GM19395 (cell line): ENCODE measurements around the gene BLCAP.
"Not testable (repeated sequence)": the region's sequence is repeated elsewhere in the genome, so short reads cannot be mapped to it uniquely, and the experiment has no call there.

Source experiments
- ATAC-seq: cut with Tn5 transposase; IDR thresholded peaks from one replicate; pipeline ENCODE4 v1.9.1; 2021; ENCODE audit warnings: mild to moderate bottlenecking, moderate library complexity; ENCODE audit not compliant: unreplicated experiment

BLCAP gene

DNA sequence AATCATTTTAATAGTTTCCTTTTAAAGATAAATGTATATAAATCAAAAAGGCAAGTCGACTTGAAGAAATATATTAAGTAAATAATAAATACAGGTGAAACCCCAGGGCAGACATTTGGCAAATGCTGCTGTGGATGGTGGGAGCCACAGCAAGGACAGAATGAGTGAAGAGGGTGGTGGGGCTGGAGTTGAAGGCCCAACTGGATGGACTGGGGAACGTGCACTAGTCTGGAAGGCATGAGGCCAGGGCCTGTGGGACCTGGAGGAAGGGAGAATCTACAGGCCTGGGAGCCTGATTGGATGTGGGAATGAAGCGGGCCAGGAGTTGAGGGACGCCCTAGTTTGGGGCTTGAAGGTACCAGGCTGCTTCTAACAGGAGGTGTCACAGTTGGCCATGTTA, 30.6 kb upstream of the BLCAP start:
- ATAC-seq: no peak

DNA sequence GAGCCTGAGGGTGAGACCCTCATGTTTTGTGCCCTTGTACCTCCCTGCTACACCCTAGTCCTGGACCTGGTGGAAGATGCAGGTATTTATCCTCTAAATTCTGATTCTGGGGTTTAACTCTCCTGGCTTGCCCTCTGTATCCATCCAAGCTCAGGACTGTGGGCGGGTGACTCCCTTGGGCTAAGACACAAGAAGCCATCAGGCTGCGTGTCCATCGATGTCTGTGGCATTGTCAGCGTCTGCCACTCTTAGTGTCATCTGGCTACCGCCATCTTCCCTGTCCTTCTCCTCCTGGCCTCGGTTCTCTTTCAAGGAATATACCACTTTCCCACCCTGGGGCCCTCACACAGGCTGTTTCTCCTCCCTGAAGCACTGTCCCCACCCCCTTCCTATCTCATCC, 28.9 kb upstream of the BLCAP start:
- no peak for ATAC-seq

DNA sequence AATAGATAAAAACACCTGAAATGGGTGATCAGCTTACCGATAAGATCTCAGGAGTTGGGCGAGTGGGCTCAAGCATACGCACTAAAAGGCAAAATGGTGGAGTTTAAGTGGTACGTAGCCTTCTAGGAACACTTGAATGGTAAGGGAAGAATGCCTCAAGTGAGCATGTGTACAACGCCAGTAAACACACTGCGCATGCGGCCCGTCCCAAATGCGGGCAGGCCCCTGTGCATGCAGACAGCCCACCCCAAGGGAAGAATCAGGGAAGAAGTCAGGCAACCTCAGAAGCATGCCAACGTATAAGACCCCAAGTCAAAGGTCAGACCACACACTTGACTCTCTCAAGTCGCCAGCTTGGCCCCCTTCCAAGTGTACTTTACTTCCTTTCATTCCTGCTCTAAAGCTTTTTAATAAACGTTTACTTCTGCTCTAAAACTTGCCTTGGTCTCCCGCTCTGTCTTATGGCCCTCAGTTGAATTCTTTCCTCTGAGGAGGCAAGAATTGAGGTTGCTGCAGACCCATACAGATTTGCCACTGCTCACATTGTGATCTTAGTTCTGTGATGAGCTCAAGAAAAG, 27.1 kb upstream of the BLCAP start:
- not testable (repeated sequence) for ATAC-seq

DNA sequence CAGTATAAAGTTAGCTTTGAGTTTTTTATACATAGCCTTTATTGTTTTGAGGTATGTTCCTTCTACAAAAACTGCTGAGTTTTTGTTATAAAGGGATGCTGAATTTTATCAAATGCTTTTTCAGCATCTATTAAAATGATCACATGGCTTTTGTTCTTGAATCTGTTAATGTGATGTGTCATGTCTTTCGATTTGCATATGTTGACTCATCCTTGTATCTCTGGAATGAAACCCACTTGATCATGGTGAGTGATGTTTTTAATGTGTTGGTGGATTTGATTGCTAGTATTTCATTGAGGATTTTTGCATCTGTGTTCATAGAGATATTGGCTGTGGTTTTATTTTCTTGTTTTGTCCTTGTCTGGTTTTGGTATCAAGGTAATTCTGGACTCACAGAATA, 24.7 kb upstream of the BLCAP start:
- no peak for ATAC-seq

DNA sequence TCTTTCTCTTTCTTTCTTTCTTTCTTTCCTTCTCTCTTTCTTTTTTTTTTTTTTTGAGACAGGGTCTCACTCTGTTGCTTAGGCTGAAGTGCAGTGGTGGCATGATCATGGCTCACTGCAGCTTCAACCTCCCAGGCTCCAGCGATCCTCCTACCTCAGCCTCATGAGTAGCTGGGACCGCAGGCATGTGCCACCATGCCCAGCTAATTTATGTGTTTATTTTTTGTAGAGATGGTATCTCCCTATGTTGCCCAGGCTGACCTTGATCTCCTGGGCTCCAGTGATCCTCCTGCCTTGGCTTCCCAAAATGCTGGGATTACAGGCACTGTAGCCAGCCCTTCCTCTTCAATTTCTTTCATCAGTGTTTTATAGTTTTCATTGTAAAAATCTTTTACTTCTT, 24.0 kb upstream of the BLCAP start:
- not testable (repeated sequence) for ATAC-seq

DNA sequence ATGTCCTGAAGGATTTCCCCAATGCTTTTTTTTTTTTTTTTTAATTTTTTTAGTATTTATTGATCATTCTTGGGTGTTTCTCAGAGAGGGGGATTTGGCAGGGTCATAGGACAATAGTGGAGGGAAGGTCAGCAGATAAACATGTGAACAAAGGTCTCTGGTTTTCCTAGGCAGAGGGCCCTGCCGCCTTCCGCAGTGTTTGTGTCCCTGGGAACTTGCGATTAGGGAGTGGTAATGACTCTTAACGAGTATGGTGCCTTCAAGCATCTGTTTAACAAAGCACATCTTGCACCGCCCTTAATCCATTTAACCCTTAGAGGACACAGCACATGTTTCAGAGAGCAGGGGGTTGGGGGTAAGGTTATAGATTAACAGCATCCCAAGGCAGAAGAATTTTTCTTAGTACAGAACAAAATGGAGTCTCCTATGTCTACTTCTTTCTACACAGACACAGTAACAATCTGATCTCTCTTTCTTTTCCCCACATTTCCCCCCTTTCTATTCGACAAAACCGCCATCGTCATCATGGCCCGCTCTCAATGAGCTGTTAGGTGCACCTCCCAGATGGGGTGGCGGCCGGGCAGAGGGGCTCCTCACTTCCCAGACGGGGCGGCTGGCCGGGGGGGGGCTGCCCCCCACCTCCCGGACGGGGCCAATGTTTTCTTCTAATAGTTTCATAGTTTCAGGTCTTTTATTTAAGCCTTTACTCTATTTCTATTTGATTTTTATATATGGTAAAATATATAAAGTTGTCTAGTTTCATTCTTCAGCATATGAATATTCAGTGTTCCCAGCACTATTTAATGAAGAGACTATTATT, 22.6 kb upstream of the BLCAP start:
- not testable (repeated sequence) for ATAC-seq

DNA sequence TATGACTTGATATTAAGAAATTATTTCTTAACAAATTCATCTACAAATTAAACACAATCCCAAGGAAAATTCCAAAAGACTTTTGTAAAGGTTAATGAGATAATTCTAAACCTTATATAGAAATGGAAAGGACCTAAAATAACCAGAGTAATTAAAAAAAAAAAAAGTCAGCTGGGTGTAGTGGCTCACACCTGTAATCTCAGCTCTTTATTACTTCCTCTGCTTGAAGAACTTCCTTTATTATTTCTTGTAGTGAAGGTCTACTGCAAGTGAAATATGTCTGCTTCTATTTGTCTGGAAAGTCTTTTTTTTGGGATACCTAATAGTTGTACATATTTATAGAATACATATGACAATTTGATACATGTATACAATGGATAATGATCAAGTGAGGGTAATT, 20.2 kb upstream of the BLCAP start:
- ATAC-seq: no peak

DNA sequence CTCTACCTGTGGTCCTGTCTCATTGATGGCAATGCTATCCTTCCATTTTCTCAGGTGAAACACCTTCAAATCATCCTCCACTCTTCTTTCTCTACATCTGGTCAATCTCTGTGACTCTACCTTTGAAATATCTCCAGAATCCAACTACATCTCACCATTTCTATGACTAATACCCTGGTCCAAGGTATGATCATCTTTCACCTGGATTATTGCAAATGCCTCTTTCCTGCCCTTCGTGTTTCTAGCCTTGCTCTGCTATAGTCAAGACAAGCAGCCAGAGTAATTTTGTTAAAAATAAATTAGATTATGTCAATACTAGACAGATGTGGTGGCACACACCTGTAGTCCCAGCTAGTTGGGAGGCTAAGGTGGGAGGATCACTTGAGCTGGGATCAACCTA, 17.8 kb upstream of the BLCAP start:
- no peak for ATAC-seq

DNA sequence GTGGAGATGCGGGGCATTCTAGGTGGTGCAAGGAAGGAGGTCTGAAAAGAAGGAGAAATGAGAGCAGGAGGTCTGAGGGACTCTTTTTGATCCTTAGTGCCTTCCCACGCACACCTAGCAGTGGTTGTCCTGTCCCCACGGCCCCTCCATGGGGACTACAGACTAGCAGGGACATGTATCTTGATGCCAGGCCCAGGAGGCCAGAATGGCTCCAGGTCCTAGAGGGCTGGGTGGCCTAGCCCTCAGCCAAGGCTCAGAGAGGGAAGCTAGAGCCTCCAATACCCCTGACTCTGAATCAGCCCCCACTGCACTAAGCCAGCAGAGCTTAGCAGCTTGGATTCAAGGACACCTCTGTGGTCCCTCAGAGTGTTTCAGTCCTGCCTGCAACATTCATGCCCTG, 16.7 kb upstream of the BLCAP start:
- ATAC-seq: no peak

DNA sequence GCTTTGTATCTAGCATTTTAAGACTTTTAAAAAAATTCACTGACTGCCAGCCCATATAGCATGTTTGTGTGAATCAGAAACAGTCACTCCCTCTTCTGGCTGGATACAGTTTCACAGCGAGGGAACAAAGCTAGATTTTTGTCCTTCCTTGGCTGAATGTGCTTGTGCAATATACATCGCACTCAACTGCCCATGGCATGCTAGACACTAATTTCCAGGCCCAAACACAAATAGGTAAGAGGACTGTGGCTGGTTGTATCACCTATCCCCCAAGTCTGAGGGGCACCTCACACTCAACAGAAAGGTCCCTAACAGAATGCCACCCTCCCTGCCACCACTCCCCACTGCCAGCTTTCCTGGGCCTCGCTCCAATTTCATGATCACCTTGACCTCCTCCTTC, 16.2 kb upstream of the BLCAP start:
- ATAC-seq: no peak

DNA sequence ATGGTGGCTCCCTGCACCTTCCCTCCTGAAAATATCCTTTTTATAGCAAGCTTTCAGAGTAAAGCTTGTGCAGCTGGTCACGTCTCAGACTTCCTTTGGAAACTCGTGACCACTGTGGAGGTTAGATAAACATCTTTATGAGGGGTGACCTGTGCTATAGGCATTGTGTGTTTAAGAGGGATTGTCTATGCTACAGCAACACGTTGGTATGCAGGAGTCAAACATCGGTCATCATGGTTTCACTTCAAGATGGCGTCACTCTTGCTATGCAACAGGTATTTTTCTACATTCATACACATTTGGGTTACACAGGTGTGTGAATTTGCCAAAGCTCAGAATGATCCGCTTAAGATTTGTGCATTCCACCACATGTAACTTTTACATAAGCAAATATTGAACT, 14.6 kb upstream of the BLCAP start:
- no peak for ATAC-seq

DNA sequence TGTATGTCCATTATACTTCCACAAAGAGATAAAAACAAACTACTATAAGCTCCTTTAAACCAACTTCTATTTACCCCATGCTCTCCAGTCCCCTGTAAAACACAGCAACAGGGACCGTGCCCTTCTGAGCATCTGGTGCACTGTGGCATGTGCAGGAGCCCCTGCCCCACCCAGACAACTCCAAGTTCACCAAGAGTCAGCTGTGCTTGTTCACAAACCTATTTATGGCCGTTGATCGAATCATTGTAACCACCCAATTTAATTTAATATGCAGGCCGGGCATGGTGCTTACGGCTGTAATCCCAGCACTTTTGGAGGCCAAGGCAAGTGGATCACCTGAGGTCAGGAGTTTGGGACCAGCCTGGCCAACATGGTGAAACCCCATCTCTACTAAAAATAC, 13.7 kb upstream of the BLCAP start:
- no peak for ATAC-seq

DNA sequence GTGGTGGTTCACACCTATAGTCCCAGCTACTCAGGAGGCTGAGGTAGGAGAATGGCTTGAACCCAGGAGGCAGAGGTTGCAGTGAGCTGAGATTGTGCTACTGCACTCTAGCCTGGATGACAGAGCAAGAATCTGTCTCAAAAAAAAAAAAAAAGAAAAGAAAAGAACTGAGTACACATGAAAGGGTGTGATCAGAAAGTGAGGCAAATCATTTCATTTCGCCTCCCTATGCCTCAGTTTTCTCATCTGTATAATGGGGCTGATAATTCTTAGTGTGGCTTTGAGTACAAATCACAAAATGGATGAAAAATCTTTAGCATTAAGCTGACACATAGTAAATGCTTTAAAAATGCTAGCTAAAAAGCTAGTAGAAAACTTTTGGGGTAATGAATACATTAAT, 13.2 kb upstream of the BLCAP start:
- not testable (repeated sequence) for ATAC-seq

DNA sequence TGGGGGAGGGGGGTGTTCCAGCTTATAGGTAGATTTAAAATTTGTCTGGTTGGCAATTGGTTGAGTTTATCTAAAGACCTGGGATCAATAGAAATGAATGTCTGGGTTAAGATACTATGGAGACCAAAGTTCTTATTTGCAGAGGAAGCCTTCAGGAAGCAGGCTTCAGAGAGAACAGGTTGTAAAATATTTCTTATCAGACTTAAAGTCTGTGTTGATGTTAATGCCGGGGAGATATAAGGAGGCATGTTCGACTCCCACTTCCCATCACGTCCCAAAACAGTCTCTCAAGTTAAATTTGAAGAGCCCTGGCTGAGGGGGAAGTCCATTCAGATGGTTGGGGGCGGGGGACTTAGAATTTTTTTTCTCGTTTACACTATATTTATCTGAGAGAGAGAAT, 12.3 kb upstream of the BLCAP start:
- no peak for ATAC-seq

DNA sequence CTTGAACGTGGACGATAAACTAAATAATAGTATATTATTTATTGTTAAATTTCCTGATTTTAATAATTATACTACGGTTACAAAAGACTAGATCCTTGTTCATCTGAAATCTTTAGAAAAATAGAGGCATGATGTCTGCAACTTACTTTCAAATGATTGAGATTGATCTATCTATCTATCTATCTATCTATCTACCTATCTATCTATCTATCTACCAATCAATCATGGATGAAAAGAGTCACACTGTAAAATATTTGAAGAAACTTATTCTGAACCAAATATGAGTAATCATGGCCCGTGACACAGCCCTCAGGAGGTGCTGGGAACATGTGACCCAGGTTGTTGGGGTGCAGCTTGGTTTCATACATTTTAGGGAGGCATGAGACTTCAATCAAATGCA, 11.7 kb upstream of the BLCAP start:
- no peak for ATAC-seq

DNA sequence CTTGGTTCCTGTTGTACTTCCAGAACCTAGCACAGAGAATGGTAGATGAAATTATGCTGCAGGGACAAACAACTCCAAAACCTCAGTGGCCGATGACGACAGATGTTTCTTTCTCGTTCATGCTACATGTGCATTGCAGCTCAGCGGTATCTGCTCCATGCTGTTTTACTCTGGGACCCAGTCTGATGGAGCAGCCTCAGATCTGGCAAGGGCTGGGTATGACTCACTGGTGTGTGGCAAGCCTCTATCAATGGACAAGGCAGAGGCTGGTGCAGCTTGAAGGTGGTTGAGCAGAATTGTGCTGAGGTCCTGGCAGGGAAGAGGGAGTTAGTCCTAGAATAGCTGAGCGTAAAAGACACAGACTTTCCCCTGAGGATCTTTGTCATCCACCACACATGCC, 10.3 kb upstream of the BLCAP start:
- no peak for ATAC-seq

DNA sequence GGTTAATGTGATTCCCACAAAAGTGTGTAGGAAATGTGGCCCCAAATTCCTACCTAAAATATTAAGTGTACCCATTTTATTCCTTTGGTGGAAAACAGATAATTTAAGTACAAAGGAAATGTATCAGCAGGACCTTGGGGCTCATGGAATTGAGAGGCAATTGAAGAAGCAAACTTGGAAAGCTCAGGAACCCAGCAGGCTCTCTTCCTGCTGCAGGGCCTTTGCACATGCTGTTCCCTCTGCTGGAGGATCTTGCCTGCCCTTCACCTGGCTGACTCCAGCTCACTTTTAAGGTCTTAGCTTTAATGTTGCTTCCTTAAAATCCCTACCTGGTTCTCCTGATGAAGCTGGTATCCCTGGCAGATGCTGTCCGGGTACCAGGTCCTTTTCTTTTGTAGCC, 9.8 kb upstream of the BLCAP start:
- no peak for ATAC-seq

DNA sequence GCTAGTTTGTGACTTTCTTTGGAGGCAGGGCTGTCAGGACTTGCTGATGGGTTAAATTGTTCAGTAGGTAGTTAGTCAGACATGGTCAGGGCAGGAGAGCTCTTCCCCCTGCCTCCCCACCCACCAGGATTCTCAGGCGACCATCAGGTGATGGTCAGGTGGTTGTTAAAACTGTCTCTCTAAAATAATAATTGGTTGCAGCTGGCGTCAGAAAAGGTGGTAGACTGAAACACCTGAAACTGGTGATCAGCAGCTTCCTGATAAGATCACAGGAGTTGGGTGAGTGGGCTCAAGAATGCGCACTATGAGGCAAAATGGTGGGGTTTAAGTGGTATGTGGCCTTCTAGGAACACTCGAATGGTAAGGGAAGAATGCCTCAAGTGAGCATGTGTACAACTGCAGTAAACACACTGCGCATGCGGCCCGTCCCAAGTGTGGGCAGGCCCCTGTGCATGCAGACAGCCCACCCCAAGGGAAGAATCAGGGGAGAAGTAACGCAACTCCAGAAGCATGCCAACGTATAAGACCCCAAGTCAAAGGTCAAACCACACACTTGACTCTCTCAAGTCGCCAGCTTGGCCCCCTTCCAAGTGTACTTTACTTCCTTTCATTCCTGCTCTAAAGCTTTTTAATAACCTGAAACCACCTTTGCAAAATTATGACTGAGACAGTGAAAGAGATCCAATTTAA, 7.9 kb upstream of the BLCAP start:
- no peak for ATAC-seq

DNA sequence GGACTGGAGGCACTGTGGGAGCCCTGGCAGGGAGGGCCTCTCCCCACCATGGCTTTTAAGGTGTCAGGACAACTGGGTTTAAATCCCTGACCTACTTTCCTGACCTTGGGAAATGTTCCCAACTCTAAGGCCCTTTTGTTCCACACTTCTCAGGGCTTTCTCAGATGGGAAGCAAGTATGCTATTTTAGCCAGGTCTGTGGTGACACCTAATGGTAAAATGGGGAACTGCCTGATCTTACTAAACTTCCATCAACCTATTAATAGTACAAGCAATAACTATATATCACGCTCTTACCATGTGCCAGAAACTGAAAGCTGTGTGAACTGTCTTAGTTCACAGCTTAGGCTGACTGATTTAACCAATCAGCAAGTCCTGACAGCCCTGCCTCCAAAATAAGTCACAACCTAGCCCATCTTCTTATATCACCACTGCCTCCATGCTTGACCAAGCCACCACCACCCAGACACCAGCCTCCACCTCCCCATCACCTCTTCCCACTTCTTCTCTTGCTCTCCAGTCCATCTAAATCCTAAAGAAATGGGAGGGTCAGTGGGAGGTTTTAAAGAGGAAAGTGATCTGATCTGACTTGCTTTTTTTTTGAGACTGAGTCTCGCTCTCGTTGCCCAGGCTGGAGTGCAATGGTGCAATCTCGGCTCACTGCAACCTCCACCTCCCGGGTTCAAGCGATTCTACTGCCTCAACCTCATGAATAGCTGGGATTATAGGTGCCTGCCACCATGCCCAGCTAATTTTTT, 6.9 kb upstream of the BLCAP start:
- no peak for ATAC-seq

DNA sequence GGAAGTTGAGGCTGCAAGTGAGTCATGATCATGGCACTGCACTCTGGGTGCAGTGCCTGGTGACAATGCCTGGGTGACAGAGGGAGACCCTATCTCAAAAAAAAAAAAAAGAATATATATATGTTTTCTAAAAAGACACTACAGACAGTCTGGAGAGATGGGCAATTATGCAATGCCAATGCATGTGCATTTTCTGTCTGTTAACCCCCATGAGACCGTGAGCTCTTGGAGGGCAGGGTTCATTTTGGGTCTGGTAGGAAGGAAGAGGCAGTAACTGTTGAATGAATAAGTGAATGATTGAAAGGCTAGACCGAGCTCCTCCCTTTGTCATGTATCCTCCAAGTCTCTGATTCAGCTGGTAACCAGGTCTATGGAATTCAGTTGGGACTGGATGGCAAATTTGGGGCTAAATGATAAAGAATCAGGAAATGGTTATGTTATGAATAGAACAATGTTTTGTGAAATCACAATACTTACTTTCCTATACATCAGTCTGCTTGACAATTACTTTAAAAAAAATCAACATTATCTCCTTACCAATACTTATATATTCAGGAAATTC, 5.6 kb upstream of the BLCAP start:
- no peak for ATAC-seq

DNA sequence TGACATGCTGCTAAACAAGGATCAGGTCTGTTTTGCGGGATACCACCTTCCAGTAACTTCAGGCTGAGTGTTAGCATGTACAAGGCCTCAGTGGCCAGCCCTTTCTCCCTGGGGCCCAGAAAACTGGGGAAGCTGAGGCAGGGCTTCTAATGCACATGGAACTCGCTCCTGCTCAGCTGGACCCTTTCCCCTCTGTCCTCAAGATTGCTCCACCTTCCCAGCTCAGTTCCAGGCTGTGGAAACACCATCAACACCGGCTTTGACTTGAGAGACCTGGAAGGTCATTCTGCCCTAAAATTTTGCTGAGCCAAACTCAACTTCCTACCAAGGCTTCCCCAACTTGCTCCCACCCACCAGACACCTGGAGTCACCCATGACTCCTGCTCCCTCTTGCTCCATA, 4.2 kb upstream of the BLCAP start:
- ATAC-seq: no peak
